Fibroblast of lung (primary cell): ENCODE measurements around the gene CDH12.

Experiments used
- CTCF ChIP-seq, 2 donors: IDR thresholded peaks in 1 of 2; conservative IDR thresholded peaks in 1 of 2; 1 replicate in 1 of 2; 2 replicates in 1 of 2; pipeline ENCODE4 v1.5.1; 2011 to 2012; ENCODE audit warnings: low read length in 2 of 2, control low read depth in 1 of 2, inconsistent platforms in 1 of 2, low read depth in 1 of 2, mild to moderate bottlenecking in 1 of 2
- EZH2 ChIP-seq: IDR thresholded peaks from 2 replicates; pipeline ENCODE4 v1.5.1; 2012; ENCODE audit warnings: low read length, control low read depth, mild to moderate bottlenecking; ENCODE audit errors: missing control alignments

- no peak for TF ChIP-seq CTCF (conservative IDR thresholded peaks at IDR 0.05 in 1 of 2, IDR thresholded peaks at IDR 0.05 in 1 of 2; ENCODE audit: low read depth in 1 of 2, low read length in 2 of 2)
- TF ChIP-seq EZH2, result no peak
Observed at GRCh38 chr5:22693121-22693520, 160.0 kb downstream of the CDH12 start.
